Lower leg skin (tissue), 4 donors: ENCODE results near the gene MYRIP. TPM values are rescaled to one million over a fixed set of nuclear protein-coding genes. Genes with fewer than 3 reads are reported as not detected.
A peak's percentile ranks its signal among the peaks of the same experiment; 100 is the strongest.
"Not testable (repeated sequence)": the region's sequence is repeated elsewhere in the genome, so short reads cannot be mapped to it uniquely, and the experiment has no call there.

Experiments used
- DNase-seq, 2 donors: peaks; one replicate each; pipeline ENCODE4 v3.0.0-alpha.2; 2019; ENCODE audit warnings: low spot score in 2 of 2
- H3K4me3 ChIP-seq: fragments of 200-600 bp; sonication (generic); 2 replicates; pipeline ENCODE4 v1.5.1; 2017; ENCODE audit warnings: mild to moderate bottlenecking, low read depth; ENCODE audit not compliant: poor library complexity, severe bottlenecking
- POLR2A ChIP-seq, 2 donors: fragments of 450-650 bp; IDR thresholded peaks; one replicate each; pipeline ENCODE4 v1.6.1; 2016 to 2017; ENCODE audit warnings: antibody characterized with exemption in 2 of 2, mild to moderate bottlenecking in 1 of 2, moderate library complexity in 1 of 2
- WGBS, 2 donors: methylation state at CpG; one replicate each; pipeline ENCODE4 v1.1.5; 2018; 5-methylcytosine and 5-hydroxymethylcytosine counted together
- intact Hi-C: fragments of 100-400 bp; cut with DNase I; formaldehyde crosslinking; loops from one replicate; pipeline ENCODE4 v1.15.0; 2023; ENCODE audit warnings: low total_unique reads
- total RNA-seq, 4 donors: library from RNA; depleted of rRNA; stranded (reverse); fragments of >200 nt; gene quantifications; one replicate each; pipeline ENCODE4 v1.1.0, GENCODE V29; 2016
- TF ChIP-seq, protein P1 (sequence below), 3 donors: fragments of 450-650 bp; IDR thresholded peaks; one replicate each; pipeline ENCODE4 v1.5.1; 2016; ENCODE audit warnings: antibody characterized with exemption in 3 of 3, mild to moderate bottlenecking in 3 of 3, moderate library complexity in 2 of 3

MYRIP gene
- total RNA-seq, 4 donors from 2014 or later = 1.2 to 2.9 (median 1.5) TPM

DNA sequence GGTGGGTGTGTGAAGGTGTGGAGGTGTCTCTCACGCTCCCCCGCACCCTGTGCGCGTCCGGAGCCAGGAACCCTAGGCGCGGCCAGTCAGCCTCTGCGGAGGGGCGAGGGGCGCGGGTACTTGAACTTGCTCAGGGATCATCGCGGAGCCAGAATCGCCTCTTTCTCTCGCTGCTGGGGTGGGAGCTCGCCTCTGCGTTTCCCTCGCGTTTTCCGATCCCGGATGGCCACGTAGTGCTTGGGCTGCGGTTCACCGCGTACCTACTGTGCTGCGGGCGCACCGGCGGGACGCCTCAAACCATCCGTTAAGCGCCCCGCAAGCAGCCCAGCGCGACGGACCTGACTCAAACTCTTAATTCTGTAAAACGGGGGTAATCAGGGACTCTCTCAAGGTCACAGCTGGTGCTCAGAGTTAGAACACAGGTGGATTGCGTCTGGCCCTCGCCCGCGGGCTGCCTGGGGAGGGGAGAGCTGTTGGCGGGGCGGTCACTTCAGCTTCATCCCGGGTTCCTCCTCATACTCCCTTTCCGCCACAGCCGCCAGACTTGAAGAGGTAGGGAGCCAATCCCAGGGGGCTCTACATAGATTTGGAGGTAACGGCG lies 686 bp downstream of the MYRIP start:
- WGBS, 2 donors = 2 to 4% methylated on average over 46 to 48 of the region's 48 CpGs
- intact Hi-C loops = no loop called here
- TF ChIP-seq POLR2A (IDR thresholded peaks at IDR 0.05) = no peak
- TF ChIP-seq, protein P1, sequence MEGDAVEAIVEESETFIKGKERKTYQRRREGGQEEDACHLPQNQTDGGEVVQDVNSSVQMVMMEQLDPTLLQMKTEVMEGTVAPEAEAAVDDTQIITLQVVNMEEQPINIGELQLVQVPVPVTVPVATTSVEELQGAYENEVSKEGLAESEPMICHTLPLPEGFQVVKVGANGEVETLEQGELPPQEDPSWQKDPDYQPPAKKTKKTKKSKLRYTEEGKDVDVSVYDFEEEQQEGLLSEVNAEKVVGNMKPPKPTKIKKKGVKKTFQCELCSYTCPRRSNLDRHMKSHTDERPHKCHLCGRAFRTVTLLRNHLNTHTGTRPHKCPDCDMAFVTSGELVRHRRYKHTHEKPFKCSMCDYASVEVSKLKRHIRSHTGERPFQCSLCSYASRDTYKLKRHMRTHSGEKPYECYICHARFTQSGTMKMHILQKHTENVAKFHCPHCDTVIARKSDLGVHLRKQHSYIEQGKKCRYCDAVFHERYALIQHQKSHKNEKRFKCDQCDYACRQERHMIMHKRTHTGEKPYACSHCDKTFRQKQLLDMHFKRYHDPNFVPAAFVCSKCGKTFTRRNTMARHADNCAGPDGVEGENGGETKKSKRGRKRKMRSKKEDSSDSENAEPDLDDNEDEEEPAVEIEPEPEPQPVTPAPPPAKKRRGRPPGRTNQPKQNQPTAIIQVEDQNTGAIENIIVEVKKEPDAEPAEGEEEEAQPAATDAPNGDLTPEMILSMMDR (IDR thresholded peaks at IDR 0.05) = no peak
- peak overlapping the region; percentile 18 for H3K4me3 ChIP-seq
- DNase-seq = no peak

DNA sequence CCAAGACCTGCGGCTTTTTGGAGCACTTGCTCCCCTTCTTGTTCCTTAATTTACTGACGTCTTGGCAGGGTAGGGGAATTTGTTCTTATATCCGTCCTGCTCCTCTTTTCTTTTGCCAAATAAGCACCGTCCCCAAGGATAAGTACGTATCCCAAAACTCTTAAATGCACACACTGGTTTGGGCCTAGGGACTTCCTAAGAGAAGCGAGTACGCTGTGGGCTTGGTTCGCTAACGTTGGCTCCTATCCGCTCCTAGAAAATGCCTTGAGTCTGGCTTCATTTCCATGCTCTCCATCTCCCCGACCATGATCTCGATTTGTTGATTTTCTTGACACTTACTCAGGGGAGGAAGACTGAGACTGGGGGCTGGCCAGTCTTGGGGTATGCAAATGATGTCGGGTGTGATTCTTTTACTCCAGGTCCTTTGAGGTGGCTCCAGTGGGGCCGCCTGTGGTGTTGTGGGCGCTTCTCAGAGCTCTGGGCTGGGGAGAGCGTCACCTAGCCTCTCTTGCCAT lies 1.3 kb downstream of the MYRIP start:
- DNase-seq = no peak
- no peak overlapping the region for H3K4me3 ChIP-seq
- intact Hi-C loops = no loop called here
- 30 to 42% methylated on average over 16 of the region's 16 CpGs for WGBS, 2 donors
- TF ChIP-seq, protein P1 (IDR thresholded peaks at IDR 0.05) = no peak
- no peak for TF ChIP-seq POLR2A (IDR thresholded peaks at IDR 0.05)

DNA sequence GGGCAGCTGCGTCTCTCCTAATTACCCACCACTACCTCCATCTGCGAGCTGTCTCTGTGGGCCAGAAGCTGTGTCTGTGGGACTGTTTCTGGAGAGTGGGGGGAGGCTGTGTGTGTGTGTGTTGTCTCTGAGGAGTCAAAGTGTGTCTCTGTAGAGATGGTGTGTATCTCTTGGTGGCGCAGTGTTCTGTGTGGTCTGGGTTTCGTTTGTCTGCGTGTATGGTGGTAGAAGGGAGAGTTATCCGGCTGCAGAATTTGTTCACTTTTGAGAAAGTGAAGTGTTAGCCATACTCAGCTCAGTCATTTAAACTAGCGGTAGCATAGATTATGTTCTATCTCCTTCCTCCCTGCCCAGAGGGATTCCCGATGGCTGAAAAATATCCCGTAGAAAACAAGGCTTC lies 2.2 kb downstream of the MYRIP start:
- no peak for DNase-seq
- TF ChIP-seq POLR2A (IDR thresholded peaks at IDR 0.05) = no peak
- TF ChIP-seq, protein P1 (IDR thresholded peaks at IDR 0.05) = no peak
- H3K4me3 ChIP-seq = no peak overlapping the region
- WGBS, 2 donors = 87 to 88% methylated on average over 9 of the region's 9 CpGs
- intact Hi-C loops = no loop called here

DNA sequence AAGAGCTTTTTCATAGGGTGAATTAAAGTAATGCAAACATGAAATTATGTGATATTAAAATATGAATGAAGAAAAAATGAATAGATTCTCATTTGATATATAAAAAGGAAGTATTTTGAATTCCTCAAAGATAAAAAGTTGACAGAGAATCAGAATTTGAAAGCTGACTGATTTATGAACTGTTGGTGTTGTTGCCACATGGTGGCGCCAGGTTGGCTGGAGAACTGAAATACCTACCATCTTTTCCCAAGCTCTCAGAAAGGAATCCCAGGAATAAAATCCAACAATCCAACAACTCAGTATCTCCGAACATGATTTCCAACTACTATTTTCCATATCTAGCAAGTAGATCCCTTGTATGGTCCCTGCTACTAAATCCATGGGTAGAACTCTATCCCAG lies 3.1 kb downstream of the MYRIP start:
- intact Hi-C loops = no loop called here
- no peak for DNase-seq
- no peak overlapping the region for H3K4me3 ChIP-seq
- WGBS, 2 donors = 63 to 69% methylated on average over 2 of the region's 2 CpGs
- TF ChIP-seq POLR2A (IDR thresholded peaks at IDR 0.05) = no peak
- TF ChIP-seq, protein P1 (IDR thresholded peaks at IDR 0.05) = no peak

DNA sequence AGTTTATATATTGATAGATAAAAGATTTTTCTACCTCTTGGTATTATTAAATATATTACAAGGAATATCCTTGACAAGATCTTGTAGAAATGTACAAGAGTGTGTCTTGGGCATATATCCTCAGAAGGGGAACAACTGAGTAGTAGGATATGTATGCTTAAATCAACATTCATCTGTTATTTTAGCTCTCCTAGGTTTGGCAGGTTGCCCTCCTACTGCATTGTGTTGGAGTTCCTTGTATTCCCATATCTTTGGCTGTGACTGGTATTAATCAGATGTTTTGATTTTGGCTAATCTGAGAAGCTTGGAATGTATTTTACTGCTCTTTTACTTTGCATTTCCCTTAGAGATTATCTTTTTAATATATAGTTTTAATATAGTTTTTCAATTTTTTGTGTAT lies 4.6 kb downstream of the MYRIP start:
- intact Hi-C loops = no loop called here
- no peak overlapping the region for H3K4me3 ChIP-seq
- no peak for DNase-seq
- TF ChIP-seq, protein P1 (IDR thresholded peaks at IDR 0.05) = no peak
- no peak for TF ChIP-seq POLR2A (IDR thresholded peaks at IDR 0.05)

DNA sequence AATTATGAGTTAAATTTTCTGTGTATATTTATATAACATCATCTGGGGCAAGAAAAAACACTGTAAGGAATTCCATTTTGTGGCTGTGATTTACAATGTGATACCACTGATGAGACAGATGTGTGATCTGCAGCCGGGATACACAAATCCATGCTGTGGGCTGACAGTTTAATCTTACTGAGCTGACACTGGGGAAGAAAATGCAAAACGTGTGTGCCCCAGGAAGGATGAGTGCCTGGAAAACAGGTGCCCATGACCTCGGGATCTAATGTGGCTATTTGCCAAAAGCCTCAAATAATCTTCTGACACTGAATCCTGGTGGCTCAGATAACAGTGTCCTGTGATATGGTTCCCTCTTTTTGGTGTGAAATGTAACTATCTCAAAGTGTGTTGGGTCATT lies 10.5 kb downstream of the MYRIP start:
- DNase-seq = no peak
- 17 to 19% methylated on average over 3 of the region's 3 CpGs for WGBS, 2 donors
- TF ChIP-seq, protein P1 (IDR thresholded peaks at IDR 0.05) = no peak
- no peak for TF ChIP-seq POLR2A (IDR thresholded peaks at IDR 0.05)
- H3K4me3 ChIP-seq = no peak overlapping the region
- intact Hi-C loops = no loop called here

DNA sequence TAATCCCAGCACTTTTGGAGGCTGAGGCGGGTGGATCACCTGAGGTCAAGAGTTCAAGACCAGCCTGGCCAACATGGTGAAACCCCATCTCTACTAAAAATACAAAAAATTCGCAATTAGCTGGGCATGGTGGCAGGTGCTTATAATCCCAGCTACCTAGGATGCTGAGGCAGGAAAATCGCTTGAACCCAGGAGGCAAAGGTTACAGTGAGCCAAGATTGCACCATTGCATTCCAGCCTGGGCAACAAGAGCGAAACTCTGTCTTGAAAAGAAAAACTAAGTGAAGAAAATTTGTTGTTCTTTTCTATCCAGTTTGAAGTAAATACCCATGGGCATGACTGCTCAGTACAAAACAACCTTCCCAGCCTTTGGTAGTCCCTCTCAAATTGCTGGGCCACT lies 24.4 kb downstream of the MYRIP start:
- WGBS, 2 donors = 90 to 93% methylated on average over 4 of the region's 4 CpGs
- intact Hi-C loops, DNase-seq, H3K4me3 ChIP-seq: not testable (repeated sequence)
